Fibroblast of villous mesenchyme (primary cell): ENCODE results near the gene SLIT3. TPM values are rescaled to one million over a fixed set of nuclear protein-coding genes. Genes with fewer than 3 reads are reported as not detected.

ENCODE experiments used
- DNase-seq: peaks from one replicate; pipeline ENCODE4 v3.0.0-alpha.2; 2010; ENCODE audit warnings: low read depth
- H3K4me3 ChIP-seq: 2 replicates; pipeline ENCODE4 v1.5.1; 2011; ENCODE audit warnings: low read depth, mild to moderate bottlenecking, low read length
- CTCF ChIP-seq: IDR thresholded peaks from 2 replicates; pipeline ENCODE4 v1.5.1; 2012; ENCODE audit warnings: low read depth, mild to moderate bottlenecking, low read length; ENCODE audit not compliant: insufficient read depth
- total RNA-seq: library from RNA; depleted of rRNA; stranded (reverse); fragments of >200 nt; gene quantifications from 2 replicates; pipeline ENCODE4 v1.2.3, GENCODE V29; 2012

Gene SLIT3
- total RNA-seq, 1 donor, result under 0.01 TPM

DNA sequence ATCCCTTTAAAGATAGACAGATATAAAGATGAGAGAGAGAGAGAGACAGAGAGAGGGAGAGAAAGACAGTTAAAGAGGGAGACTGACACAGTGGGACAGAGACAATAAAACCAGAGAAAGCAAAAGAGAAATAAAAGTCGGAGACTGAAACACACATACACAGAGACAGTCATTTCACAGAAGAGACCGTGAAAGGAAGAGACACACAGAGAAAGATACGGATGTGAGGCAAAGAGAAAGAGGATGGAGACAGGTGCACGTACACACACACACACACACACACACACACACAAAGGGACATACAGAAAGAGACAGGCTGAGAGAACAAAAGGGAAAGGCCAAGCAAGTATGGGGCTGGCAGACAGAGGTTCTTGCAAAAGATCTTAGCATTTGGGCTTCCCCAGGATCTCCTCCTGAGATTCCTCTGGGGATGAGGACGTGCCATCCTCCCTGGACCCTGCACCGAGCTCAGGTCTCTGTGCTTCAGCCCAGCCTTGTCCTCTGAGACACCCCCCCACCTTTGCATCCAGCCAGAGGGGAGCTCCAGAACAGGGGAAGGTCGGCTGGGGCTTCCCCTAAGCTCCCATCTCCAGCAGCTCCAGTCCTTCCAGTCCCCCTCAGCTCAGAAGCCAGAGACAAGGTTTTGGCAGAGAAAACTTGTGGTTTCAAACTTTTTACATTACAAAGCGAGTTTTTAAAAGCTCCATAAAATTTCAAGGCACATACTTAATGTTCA is 403.4 kb downstream of the SLIT3 start:
- no peak for TF ChIP-seq CTCF
- H3K4me3 ChIP-seq, result no peak overlapping the region
- no peak for DNase-seq

DNA sequence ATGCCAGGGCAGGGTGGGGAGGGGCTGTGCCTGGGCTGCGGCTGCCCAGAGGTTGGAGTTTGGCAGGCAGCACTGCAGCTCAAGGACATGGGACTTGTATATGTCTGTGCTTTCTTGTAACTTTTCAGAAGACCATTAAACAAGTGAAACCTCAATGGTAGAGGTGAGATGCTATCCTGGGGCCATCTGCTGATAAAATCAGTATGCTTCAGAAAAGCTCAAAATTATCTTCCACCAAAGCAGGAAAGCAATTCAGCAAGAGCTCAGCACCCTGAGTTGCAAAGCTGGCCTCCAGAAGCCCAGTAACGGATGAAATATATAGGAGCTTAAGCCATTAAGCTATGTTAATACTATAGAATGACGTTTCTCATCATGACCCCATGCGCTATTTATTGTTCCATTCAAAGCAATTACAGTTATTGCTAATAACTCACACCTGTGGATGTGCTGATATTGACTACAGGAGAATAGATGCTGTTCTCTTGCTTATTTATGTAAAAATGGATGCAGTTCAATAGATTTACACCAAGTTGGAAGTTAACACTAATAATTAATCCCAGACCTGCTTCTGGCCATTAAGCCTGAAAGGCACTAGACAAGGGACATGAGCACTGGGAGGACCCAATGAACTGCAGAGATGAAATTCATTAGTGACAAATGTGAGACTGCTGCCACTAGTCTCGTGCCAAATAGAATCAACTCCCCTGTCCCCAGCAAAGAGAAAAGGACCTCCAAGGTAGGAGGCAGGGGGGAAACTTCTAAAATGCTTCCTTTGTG is 405.5 kb downstream of the SLIT3 start:
- no peak for DNase-seq
- no peak overlapping the region for H3K4me3 ChIP-seq
- no peak for TF ChIP-seq CTCF

DNA sequence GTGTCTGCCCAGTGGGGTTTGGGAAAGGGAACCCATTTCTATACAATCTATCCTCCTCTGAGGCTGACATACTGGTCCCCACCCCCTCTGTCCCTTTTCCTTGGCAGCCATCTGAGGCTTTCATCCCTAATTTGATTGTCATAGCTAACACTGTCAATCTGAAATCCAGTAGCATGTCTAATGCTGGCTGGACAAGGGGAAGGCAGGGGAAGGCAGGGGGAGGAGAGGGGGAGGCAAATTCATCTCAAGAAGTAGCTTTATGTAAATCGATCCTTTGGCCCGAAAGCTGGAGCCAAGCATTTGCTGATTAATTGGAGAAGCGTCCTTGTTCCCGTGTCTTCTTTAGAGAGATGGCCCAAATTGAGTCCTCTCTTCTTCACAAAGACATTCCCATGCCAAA is 407.7 kb downstream of the SLIT3 start:
- DNase-seq, result no peak
- TF ChIP-seq CTCF, result no peak
- H3K4me3 ChIP-seq, result no peak overlapping the region

DNA sequence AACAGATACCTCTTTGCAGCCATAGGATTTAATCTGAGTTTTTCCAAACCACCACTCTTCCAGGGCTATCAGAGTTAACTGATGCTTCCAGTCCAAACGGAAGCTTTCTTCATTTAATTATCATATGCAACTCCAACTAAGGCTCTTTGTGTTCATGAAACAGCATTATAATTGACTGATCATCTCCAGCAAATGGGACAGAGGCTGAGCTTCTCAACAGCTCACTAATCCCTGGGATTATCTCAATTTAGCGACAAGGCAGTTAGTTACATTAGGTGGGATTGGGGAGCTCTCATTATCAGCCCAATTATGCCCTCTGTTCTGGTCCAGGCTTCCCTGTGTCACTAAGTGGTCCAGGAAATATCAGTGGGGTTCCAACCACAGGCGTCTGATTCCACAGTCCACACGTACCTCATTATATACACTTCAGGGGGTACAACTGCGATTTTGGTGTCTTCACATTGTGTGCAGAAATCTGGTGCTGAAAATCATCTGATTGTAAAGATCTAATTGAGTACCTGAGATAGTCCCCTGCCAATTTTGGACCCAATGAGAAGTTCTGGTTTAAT is 408.2 kb downstream of the SLIT3 start:
- no peak overlapping the region for H3K4me3 ChIP-seq
- DNase-seq, result no peak
- no peak for TF ChIP-seq CTCF

DNA sequence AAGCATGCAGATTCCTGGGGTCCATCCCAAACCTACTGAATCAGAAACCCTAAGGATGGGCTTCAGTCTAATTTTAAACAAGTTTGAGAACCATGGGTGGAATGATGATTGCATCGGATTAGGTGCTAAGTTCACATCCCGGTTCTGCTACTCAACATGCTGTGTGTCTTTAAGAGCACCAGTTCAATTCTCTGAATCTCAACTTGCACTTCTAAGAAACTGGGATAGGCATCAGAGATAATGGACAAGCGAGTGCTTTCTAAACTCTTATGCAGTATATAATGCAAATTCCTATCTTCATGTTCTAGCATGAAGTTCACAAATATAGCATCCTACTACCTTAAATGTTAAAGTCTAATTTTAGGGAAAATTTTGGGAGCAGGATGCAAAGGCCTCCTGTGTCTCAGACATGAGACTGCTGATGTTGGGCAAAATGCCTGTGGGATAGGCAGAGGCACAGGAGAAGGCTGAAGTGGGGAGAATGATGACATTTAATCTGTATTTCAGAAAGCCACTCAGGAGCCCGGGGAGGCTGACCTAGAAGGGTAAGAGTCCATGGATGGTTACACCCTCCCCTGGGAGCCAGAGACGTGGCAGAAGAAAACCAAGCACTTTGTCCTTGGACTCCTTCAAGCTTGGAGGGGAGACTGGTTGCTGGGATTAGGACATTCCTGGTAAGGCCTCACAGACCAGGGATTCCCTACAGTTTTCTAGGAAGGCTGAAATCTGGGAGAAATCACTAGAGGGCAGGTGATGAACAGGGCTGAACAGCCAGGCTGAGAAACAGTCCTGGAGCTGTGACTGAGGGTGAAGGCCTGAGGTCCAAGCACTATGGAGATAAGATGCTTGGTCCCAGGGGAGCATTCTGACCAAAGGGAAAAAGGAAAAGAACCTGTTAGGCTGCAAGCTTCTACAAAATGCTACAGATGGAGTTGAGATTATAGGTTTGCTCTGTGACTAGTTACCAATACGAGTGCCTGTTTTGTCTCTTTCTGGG is 409.8 kb downstream of the SLIT3 start:
- H3K4me3 ChIP-seq, result no peak overlapping the region
- TF ChIP-seq CTCF, result no peak
- no peak for DNase-seq

DNA sequence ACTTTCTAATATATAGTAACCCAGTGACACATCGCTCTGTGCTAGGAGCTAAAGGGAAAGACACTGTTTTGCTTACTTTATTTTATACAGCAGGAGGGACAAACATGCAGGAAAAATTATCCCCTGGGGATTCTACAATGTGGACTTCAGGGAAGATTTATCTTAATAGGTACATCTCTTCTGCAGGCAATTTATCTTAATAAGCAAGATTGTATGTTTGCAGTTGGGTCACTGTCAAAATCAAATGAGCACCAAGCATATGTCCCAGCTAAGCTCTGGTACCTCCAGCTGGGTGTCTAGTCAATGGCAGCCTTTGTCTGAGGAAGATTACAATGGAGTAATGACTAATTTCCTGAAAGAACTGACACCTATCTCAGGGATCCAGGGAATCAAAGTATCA is 411.9 kb downstream of the SLIT3 start:
- DNase-seq, result no peak
- TF ChIP-seq CTCF, result no peak
- no peak overlapping the region for H3K4me3 ChIP-seq
